Sigmoid colon (tissue), 7 donors: Measurements from ENCODE around the gene CEL. TPM values are rescaled to one million over a fixed set of nuclear protein-coding genes. Genes with fewer than 3 reads are reported as not detected.
"Not testable (repeated sequence)": the region's sequence is repeated elsewhere in the genome, so short reads cannot be mapped to it uniquely, and the experiment has no call there.

Source experiments
- DNase-seq: peaks from one replicate; pipeline ENCODE4 v3.0.0-alpha.2; 2019
- H3K27ac ChIP-seq, 4 donors: fragments of 200-600 bp; sonication (generic); one replicate each; pipeline ENCODE4 v1.5.1; 2016 to 2019; ENCODE audit warnings: mild to moderate bottlenecking in 1 of 4
- H3K27me3 ChIP-seq, 3 donors: fragments of 200-600 bp; sonication (generic); one replicate each; pipeline ENCODE4 v1.5.1; 2019; ENCODE audit warnings: mild to moderate bottlenecking in 1 of 3
- H3K36me3 ChIP-seq, 4 donors: fragments of 200-600 bp; sonication (generic); one replicate each; pipeline ENCODE4 v1.5.1; 2016 to 2019
- H3K4me1 ChIP-seq, 4 donors: fragments of 200-600 bp; sonication (generic); one replicate each; pipeline ENCODE4 v1.5.1; 2017 to 2019
- H3K4me3 ChIP-seq, 4 donors: fragments of 200-600 bp; sonication (generic); one replicate each; pipeline ENCODE4 v1.5.1; 2017 to 2019; ENCODE audit warnings: mild to moderate bottlenecking in 2 of 4, moderate library complexity in 1 of 4
- H3K9me3 ChIP-seq, 4 donors: fragments of 200-600 bp in 3 of 4; sonication (generic) in 3 of 4; one replicate each; pipeline versions ENCODE4 v1.5.1 to v1.6.1; 2013 to 2019
- CTCF ChIP-seq, 4 experiments: fragments of 450-650 bp in 3 of 4; fragments of 200-600 bp in 1 of 4; IDR thresholded peaks; one replicate each; pipeline ENCODE4 v1.5.1; 2016 to 2019; ENCODE audit warnings: antibody characterized with exemption in 4 of 4, mild to moderate bottlenecking in 3 of 4, moderate library complexity in 2 of 4
- EP300 ChIP-seq, 4 donors: sonication (generic); formaldehyde crosslinking; IDR thresholded peaks; one replicate each; pipeline ENCODE4 v1.6.1; 2017; ENCODE audit warnings: antibody characterized with exemption in 4 of 4
- POLR2A ChIP-seq, 2 donors: fragments of 450-650 bp; IDR thresholded peaks; one replicate each; pipeline ENCODE4 v1.6.1; 2016; ENCODE audit warnings: antibody characterized with exemption in 2 of 2, mild to moderate bottlenecking in 2 of 2, moderate library complexity in 2 of 2
- POLR2AphosphoS5 ChIP-seq, 4 donors: sonication (generic); formaldehyde crosslinking; IDR thresholded peaks; one replicate each; pipeline ENCODE4 v1.6.1; 2017; ENCODE audit warnings: antibody characterized with exemption in 4 of 4
- WGBS, 2 donors: extraction: QIAGEN DNeasy Blood & Tissue Kit; methylation state at CpG; one replicate each; pipeline ENCODE4 v1.1.7; 2013; 5-methylcytosine and 5-hydroxymethylcytosine counted together
- intact Hi-C: fragments of 100-400 bp; cut with DNase I; formaldehyde crosslinking; loops from one replicate; pipeline ENCODE4 v1.15.1; 2023
- polyA plus RNA-seq, 3 donors: library from polyadenylated mRNA; stranded (reverse); fragments of 200-250 nt; gene quantifications; one replicate each; pipeline ENCODE4 v1.2.3, GENCODE V29; 2013
- total RNA-seq, 4 donors: library from RNA; depleted of rRNA; stranded (reverse); fragments of >200 nt; gene quantifications; one replicate each; pipeline ENCODE4 v1.1.0, GENCODE V29; 2016
- donor health status: healthy with polysubstance abuse.
- donor health status: Bipolar disorder and iron deficiency.
- donor health status: healthy.

CEL gene
- total and polyA plus RNA-seq, 7 donors: 0.36 to 4.8 (median 1.0) TPM; not detected in 2

- TF ChIP-seq POLR2A (IDR thresholded peaks at IDR 0.05) (no peak), EP300 (IDR thresholded peaks at IDR 0.05) (no peak), POLR2AphosphoS5 (IDR thresholded peaks at IDR 0.05) (no peak), CTCF (IDR thresholded peaks at IDR 0.05) (no peak)
- DNase-seq: no peak
- H3K27me3 ChIP-seq: no peaks in the 10 kb centered on the region
- no peak overlapping the region for H3K4me3 ChIP-seq
- 33 to 71% methylated on average over 6 of the region's 6 CpGs for WGBS, 2 donors
- H3K9me3 ChIP-seq: no peaks in the 10 kb centered on the region
- H3K4me1 ChIP-seq: no peaks in the 10 kb centered on the region
- H3K27ac ChIP-seq: no peak overlapping the region
- H3K36me3 ChIP-seq: peaks cover 11 to 35% (median 18%) of the 10 kb centered on the region in 4 donors
- intact Hi-C loops: no loop called here
Observed at GRCh38 chr9:133060417-133060841, 1.4 kb upstream of the CEL start.

GRCh38 chr9:133061019-133061763, 590 bp upstream of the CEL start:
- H3K9me3 ChIP-seq, H3K27ac ChIP-seq, H3K27me3 ChIP-seq, DNase-seq, intact Hi-C loops, H3K4me3 ChIP-seq, H3K4me1 ChIP-seq: not testable (repeated sequence)
- peaks cover 9 to 28% (median 11%) of the 10 kb centered on the region in 4 donors for H3K36me3 ChIP-seq
- WGBS, 2 donors: 66 to 76% methylated on average over 14 of the region's 14 CpGs

- DNase-seq, intact Hi-C loops, H3K4me1 ChIP-seq, H3K27me3 ChIP-seq, H3K27ac ChIP-seq, H3K4me3 ChIP-seq, H3K9me3 ChIP-seq: not testable (repeated sequence)
- peaks cover 0 to 14% (median 2%) of the 10 kb centered on the region in 4 donors for H3K36me3 ChIP-seq
- 52 to 75% methylated on average over 3 to 4 of the region's 8 CpGs for WGBS, 2 donors
Observed at GRCh38 chr9:133062569-133062968, 788 bp downstream of the CEL start.

- no peaks in the 10 kb centered on the region for H3K27me3 ChIP-seq
- WGBS, 2 donors: 78 to 90% methylated on average over 8 of the region's 8 CpGs
- TF ChIP-seq POLR2AphosphoS5 (IDR thresholded peaks at IDR 0.05) (no peak), EP300 (IDR thresholded peaks at IDR 0.05) (no peak), POLR2A (IDR thresholded peaks at IDR 0.05) (no peak), CTCF (IDR thresholded peaks at IDR 0.05) (no peak)
- H3K27ac ChIP-seq: no peak overlapping the region
- DNase-seq: no peak
- H3K4me1 ChIP-seq: no peaks in the 10 kb centered on the region
- H3K4me3 ChIP-seq: no peak overlapping the region
- no peaks in the 10 kb centered on the region for H3K9me3 ChIP-seq
- peaks cover 0 to 8% (median 0%) of the 10 kb centered on the region in 4 donors for H3K36me3 ChIP-seq
- intact Hi-C loops: no loop called here
Observed at GRCh38 chr9:133063159-133063499, 1.3 kb downstream of the CEL start.

GRCh38 chr9:133063500-133064231, 1.9 kb downstream of the CEL start:
- Histone ChIP-seq H3K4me3 (no peak overlapping the region), H3K9me3 (no peaks in the 10 kb centered on the region), H3K4me1 (no peaks in the 10 kb centered on the region), H3K27me3 (no peaks in the 10 kb centered on the region), H3K36me3 (peaks cover 0 to 3% (median 0%) of the 10 kb centered on the region in 4 donors), H3K27ac (no peak overlapping the region)
- DNase-seq: no peak
- 86 to 88% methylated on average over 14 of the region's 14 CpGs for WGBS, 2 donors
- TF ChIP-seq POLR2AphosphoS5 (IDR thresholded peaks at IDR 0.05) (no peak), CTCF (IDR thresholded peaks at IDR 0.05) (no peak), POLR2A (IDR thresholded peaks at IDR 0.05) (no peak), EP300 (IDR thresholded peaks at IDR 0.05) (no peak)
- intact Hi-C loops: no loop called here
